Gastrocnemius medialis (tissue), 4 donors: ENCODE results near the gene GPR37L1. TPM values are rescaled to one million over a fixed set of nuclear protein-coding genes. Genes with fewer than 3 reads are reported as not detected.

Source experiments
- ATAC-seq, 2 donors: fragments of 150-250 bp; one replicate each; pipeline ENCODE4 v1.9.1; 2016
- DNase-seq, 2 donors: peaks; one replicate each; pipeline ENCODE4 v3.0.0-alpha.2; 2019
- H3K27ac ChIP-seq, 4 donors: fragments of 200-600 bp; sonication (generic); 1 replicate in 1 of 4; 2 replicates in 3 of 4; pipeline ENCODE4 v1.5.1; 2016 to 2018; ENCODE audit warnings: mild to moderate bottlenecking in 2 of 4, moderate library complexity in 1 of 4
- H3K27me3 ChIP-seq, 3 donors: fragments of 200-600 bp; sonication (generic) in 2 of 3; 1 replicate in 1 of 3; 2 replicates in 2 of 3; pipeline versions ENCODE4 v1.5.1 to v1.6.0; 2016 to 2019; ENCODE audit warnings: mild to moderate bottlenecking in 1 of 3, moderate library complexity in 1 of 3
- H3K36me3 ChIP-seq, 2 donors: fragments of 200-600 bp; sonication (generic) in 1 of 2; one replicate each; pipeline ENCODE4 v1.5.1; 2017 to 2018
- H3K4me1 ChIP-seq, 2 donors: fragments of 200-600 bp; sonication (generic) in 1 of 2; one replicate each; pipeline ENCODE4 v1.5.1; 2016 to 2017; ENCODE audit warnings: mild to moderate bottlenecking in 2 of 2
- H3K4me3 ChIP-seq, 4 donors: fragments of 200-600 bp; sonication (generic) in 3 of 4; 1 replicate in 1 of 4; 2 replicates in 3 of 4; pipeline ENCODE4 v1.5.1; 2016 to 2019; ENCODE audit warnings: mild to moderate bottlenecking in 2 of 4
- H3K9me3 ChIP-seq, 3 donors: fragments of 200-600 bp; sonication (generic) in 2 of 3; 1 replicate in 1 of 3; 2 replicates in 2 of 3; pipeline ENCODE4 v1.5.1; 2016 to 2019
- CTCF ChIP-seq, 5 experiments: fragments of 450-650 bp in 3 of 5; fragments of 200-600 bp in 2 of 5; sonication (generic) in 2 of 5; IDR thresholded peaks in 4 of 5; conservative IDR thresholded peaks in 1 of 5; 1 replicate in 4 of 5; 2 replicates in 1 of 5; pipeline ENCODE4 v1.5.1; 2016 to 2019; ENCODE audit warnings: antibody characterized with exemption in 5 of 5, mild to moderate bottlenecking in 3 of 5, moderate library complexity in 3 of 5
- POLR2A ChIP-seq, 2 donors: fragments of 450-650 bp; IDR thresholded peaks; one replicate each; pipeline ENCODE4 v1.6.1; 2017; ENCODE audit warnings: antibody characterized with exemption in 2 of 2, mild to moderate bottlenecking in 2 of 2, moderate library complexity in 2 of 2
- in situ Hi-C, 4 donors: fragments of 200-750 bp; cut with MboI; loops; one replicate each; pipeline versions ENCODE4 v1.15.0 to v1.8.0; 2017; ENCODE audit warnings: low sequenced_read_pairs in 4 of 4
- intact Hi-C: fragments of 100-400 bp; cut with DNase I; formaldehyde crosslinking; loops from one replicate; pipeline ENCODE4 v1.15.1; 2023; ENCODE audit warnings: low total_unique reads
- total RNA-seq, 4 donors: library from RNA; depleted of rRNA; stranded (reverse); fragments of >200 nt; gene quantifications; one replicate each; pipeline versions ENCODE4 v1.1.0 to v1.2.3, GENCODE V29; 2016

Gene GPR37L1
- total RNA-seq, 4 donors from 2014 or later: 0.04 to 0.10 TPM; not detected in 2

GRCh38 chr1:202162047-202162417 lies 39.3 kb downstream of the GPR37L1 start:
- in situ Hi-C loops (no loop called here), intact Hi-C loops (no loop called here)
- Histone ChIP-seq H3K36me3 (no peaks in the 10 kb centered on the region), H3K9me3 (no peaks in the 10 kb centered on the region), H3K4me3 (no peak overlapping the region), H3K4me1 (no peaks in the 10 kb centered on the region), H3K27ac (no peak overlapping the region), H3K27me3 (no peaks in the 10 kb centered on the region)
- DNase-seq: no peak
- TF ChIP-seq POLR2A (IDR thresholded peaks at IDR 0.05): no peak
- no peak for TF ChIP-seq CTCF (IDR thresholded peaks at IDR 0.05 in 4 of 5, conservative IDR thresholded peaks at IDR 0.05 in 1 of 5)
- no peak for ATAC-seq

- no peaks in the 10 kb centered on the region for H3K36me3 ChIP-seq
- in situ Hi-C loops (no loop called here), intact Hi-C loops (no loop called here)
- H3K4me3 ChIP-seq: no peak overlapping the region
- TF ChIP-seq POLR2A (IDR thresholded peaks at IDR 0.05): no peak
- H3K27me3 ChIP-seq: no peaks in the 10 kb centered on the region
- H3K9me3 ChIP-seq: no peaks in the 10 kb centered on the region
- H3K27ac ChIP-seq: no peak overlapping the region
- ATAC-seq (no peak), DNase-seq (no peak)
- no peaks in the 10 kb centered on the region for H3K4me1 ChIP-seq
Measured at GRCh38 chr1:202162418-202163280, 39.9 kb downstream of the GPR37L1 start.

GRCh38 chr1:202163281-202164270 lies 40.9 kb downstream of the GPR37L1 start:
- ATAC-seq (no peak), DNase-seq (no peak)
- H3K27ac ChIP-seq: no peak overlapping the region
- no peaks in the 10 kb centered on the region for H3K36me3 ChIP-seq
- no peak for TF ChIP-seq POLR2A (IDR thresholded peaks at IDR 0.05)
- TF ChIP-seq CTCF (IDR thresholded peaks at IDR 0.05 in 4 of 5, conservative IDR thresholded peaks at IDR 0.05 in 1 of 5): no peak
- intact Hi-C loops: no loop called here
- H3K4me1 ChIP-seq: no peaks in the 10 kb centered on the region
- no peaks in the 10 kb centered on the region for H3K27me3 ChIP-seq
- no peak overlapping the region for H3K4me3 ChIP-seq
- no peaks in the 10 kb centered on the region for H3K9me3 ChIP-seq
- in situ Hi-C loops: no loop called here

GRCh38 chr1:202164271-202165037 lies 41.7 kb downstream of the GPR37L1 start:
- no peak overlapping the region for H3K4me3 ChIP-seq
- DNase-seq (no peak), ATAC-seq (no peak)
- in situ Hi-C loops: no loop called here
- TF ChIP-seq POLR2A (IDR thresholded peaks at IDR 0.05) (no peak), CTCF (IDR thresholded peaks at IDR 0.05 in 4 of 5, conservative IDR thresholded peaks at IDR 0.05 in 1 of 5) (no peak)
- no peaks in the 10 kb centered on the region for H3K9me3 ChIP-seq
- no peaks in the 10 kb centered on the region for H3K36me3 ChIP-seq
- H3K27ac ChIP-seq: no peak overlapping the region
- intact Hi-C loops: no loop called here
- H3K4me1 ChIP-seq: no peaks in the 10 kb centered on the region
- H3K27me3 ChIP-seq: no peaks in the 10 kb centered on the region
